ENCODE measurements around the gene GANC.

Gene GANC

DNA sequence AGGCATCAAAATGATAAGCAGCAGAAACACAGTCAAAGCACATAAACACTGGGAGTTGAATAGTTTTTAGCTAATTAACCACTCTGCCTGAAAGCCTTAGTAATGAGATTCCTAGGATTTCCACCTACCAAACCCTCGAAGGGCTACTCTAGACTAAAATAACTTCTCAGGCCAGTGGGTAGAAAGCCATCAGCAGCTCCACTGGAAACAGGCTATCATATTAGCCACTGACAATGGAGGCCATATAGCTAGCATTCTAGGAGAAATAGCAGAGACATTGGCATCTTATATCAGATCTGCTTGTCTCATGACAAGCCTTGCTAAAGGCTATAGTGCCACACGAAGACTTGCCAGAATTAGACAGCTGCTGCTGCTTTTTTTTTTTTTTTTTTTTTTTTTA, 81.8 kb downstream of the GANC start:
- Histone ChIP-seq H3K27me3 (replicated peaks; ENCODE audit: insufficient read depth, low read length) (no peaks in the 10 kb centered on the region), H3K4me2 (ENCODE audit: low read depth, low read length) (no peak overlapping the region), H3K36me3 (replicated peaks; ENCODE audit: insufficient read depth, low read length) (no peaks in the 10 kb centered on the region), H3K79me2 (ENCODE audit: low read length) (no peaks in the 10 kb centered on the region), H3K4me1 (ENCODE audit: low read length) (no peaks in the 10 kb centered on the region), H3K9me3 (replicated peaks; ENCODE audit: insufficient read depth, low read length) (no peaks in the 10 kb centered on the region), H3K27ac (ENCODE audit: low read length) (no peak overlapping the region), H2AFZ (ENCODE audit: low read length) (no peak overlapping the region), H4K20me1 (ENCODE audit: insufficient read depth, low read length) (no peaks in the 10 kb centered on the region), H3K4me3 (ENCODE audit: low read length) (no peak overlapping the region), H3F3A (ENCODE audit: insufficient read depth, low read length) (no peaks in the 10 kb centered on the region), H3K9ac (ENCODE audit: low read length) (no peak overlapping the region), H3K9me2 (replicated peaks; ENCODE audit: insufficient read depth, low read length) (no peaks in the 10 kb centered on the region)
- TF ChIP-seq EZH2 (optimal IDR thresholded peaks at IDR 0.05; ENCODE audit: low read depth, low read length) = no peak
- TF ChIP-seq, protein P1, sequence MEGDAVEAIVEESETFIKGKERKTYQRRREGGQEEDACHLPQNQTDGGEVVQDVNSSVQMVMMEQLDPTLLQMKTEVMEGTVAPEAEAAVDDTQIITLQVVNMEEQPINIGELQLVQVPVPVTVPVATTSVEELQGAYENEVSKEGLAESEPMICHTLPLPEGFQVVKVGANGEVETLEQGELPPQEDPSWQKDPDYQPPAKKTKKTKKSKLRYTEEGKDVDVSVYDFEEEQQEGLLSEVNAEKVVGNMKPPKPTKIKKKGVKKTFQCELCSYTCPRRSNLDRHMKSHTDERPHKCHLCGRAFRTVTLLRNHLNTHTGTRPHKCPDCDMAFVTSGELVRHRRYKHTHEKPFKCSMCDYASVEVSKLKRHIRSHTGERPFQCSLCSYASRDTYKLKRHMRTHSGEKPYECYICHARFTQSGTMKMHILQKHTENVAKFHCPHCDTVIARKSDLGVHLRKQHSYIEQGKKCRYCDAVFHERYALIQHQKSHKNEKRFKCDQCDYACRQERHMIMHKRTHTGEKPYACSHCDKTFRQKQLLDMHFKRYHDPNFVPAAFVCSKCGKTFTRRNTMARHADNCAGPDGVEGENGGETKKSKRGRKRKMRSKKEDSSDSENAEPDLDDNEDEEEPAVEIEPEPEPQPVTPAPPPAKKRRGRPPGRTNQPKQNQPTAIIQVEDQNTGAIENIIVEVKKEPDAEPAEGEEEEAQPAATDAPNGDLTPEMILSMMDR (IDR thresholded peaks at IDR 0.05; ENCODE audit: low read length) = no peak
- TF ChIP-seq EZH2phosphoT487 (IDR thresholded peaks at IDR 0.05; ENCODE audit: low read length) = no peak
- no peak for DNase-seq

DNA sequence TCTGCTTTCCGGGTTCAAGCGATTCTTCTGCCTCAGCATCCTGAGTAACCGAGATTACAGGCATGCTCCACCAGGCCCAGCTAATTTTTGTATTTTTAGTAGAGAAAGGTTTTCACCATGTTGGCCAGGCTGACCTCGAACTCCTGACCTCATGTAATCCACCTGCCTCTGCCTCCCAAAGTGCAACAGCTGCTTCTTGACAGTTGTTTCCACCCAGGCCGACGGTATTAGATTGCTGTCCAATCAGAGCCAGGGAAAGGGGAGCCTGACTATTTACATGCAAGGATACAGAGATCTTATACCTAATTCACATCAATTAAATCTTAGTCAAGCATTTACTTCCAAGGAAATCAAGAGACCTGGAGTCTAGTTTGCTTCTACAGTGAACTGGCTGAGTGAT, 82.3 kb downstream of the GANC start:
- H3K9me2 ChIP-seq (replicated peaks; ENCODE audit: insufficient read depth, low read length) = no peaks in the 10 kb centered on the region
- H3K27ac ChIP-seq (ENCODE audit: low read length) = no peak overlapping the region
- TF ChIP-seq, protein P1 (IDR thresholded peaks at IDR 0.05; ENCODE audit: low read length) = no peak
- no peak for TF ChIP-seq EZH2 (optimal IDR thresholded peaks at IDR 0.05; ENCODE audit: low read depth, low read length)
- no peaks in the 10 kb centered on the region for H3K36me3 ChIP-seq (replicated peaks; ENCODE audit: insufficient read depth, low read length)
- no peak overlapping the region for H2AFZ ChIP-seq (ENCODE audit: low read length)
- DNase-seq = no peak
- no peaks in the 10 kb centered on the region for H4K20me1 ChIP-seq (ENCODE audit: insufficient read depth, low read length)
- H3K9me3 ChIP-seq (replicated peaks; ENCODE audit: insufficient read depth, low read length) = no peaks in the 10 kb centered on the region
- no peaks in the 10 kb centered on the region for H3K27me3 ChIP-seq (replicated peaks; ENCODE audit: insufficient read depth, low read length)
- no peaks in the 10 kb centered on the region for H3F3A ChIP-seq (ENCODE audit: insufficient read depth, low read length)
- no peaks in the 10 kb centered on the region for H3K79me2 ChIP-seq (ENCODE audit: low read length)
- no peak overlapping the region for H3K4me2 ChIP-seq (ENCODE audit: low read depth, low read length)
- H3K9ac ChIP-seq (ENCODE audit: low read length) = no peak overlapping the region
- H3K4me1 ChIP-seq (ENCODE audit: low read length) = no peaks in the 10 kb centered on the region
- no peak overlapping the region for H3K4me3 ChIP-seq (ENCODE audit: low read length)

DNA sequence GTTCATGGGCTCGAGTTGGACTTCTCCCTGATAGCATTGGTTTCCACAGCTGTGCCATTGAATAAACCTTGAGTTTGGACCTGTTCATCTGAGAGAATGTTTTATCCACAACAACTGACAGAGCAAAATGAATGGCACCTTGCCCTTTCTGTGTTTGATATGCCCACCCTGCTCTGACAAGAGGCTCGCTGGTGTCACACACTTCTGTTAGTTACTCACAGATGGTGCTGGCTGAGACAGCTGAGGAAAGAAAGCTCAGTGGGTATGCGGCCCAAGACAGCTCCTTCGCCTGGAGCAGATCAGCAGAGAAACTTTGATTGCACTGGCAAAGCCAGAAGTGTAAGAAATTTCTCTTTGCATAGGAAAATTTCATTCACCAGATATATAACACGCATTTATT, 83.8 kb downstream of the GANC start:
- no peak overlapping the region for H3K27ac ChIP-seq (ENCODE audit: low read length)
- H3K79me2 ChIP-seq (ENCODE audit: low read length) = no peaks in the 10 kb centered on the region
- H3F3A ChIP-seq (ENCODE audit: insufficient read depth, low read length) = no peaks in the 10 kb centered on the region
- H3K36me3 ChIP-seq (replicated peaks; ENCODE audit: insufficient read depth, low read length) = no peaks in the 10 kb centered on the region
- H4K20me1 ChIP-seq (ENCODE audit: insufficient read depth, low read length) = no peaks in the 10 kb centered on the region
- H3K9ac ChIP-seq (ENCODE audit: low read length) = no peak overlapping the region
- TF ChIP-seq EZH2phosphoT487 (IDR thresholded peaks at IDR 0.05; ENCODE audit: low read length) (no peak), EZH2 (optimal IDR thresholded peaks at IDR 0.05; ENCODE audit: low read depth, low read length) (no peak)
- TF ChIP-seq, protein P1 (IDR thresholded peaks at IDR 0.05; ENCODE audit: low read length) = no peak
- no peaks in the 10 kb centered on the region for H3K9me2 ChIP-seq (replicated peaks; ENCODE audit: insufficient read depth, low read length)
- H3K9me3 ChIP-seq (replicated peaks; ENCODE audit: insufficient read depth, low read length) = no peaks in the 10 kb centered on the region
- DNase-seq = no peak
- H3K4me2 ChIP-seq (ENCODE audit: low read depth, low read length) = no peak overlapping the region
- no peak overlapping the region for H2AFZ ChIP-seq (ENCODE audit: low read length)
- no peaks in the 10 kb centered on the region for H3K4me1 ChIP-seq (ENCODE audit: low read length)
- no peaks in the 10 kb centered on the region for H3K27me3 ChIP-seq (replicated peaks; ENCODE audit: insufficient read depth, low read length)
- H3K4me3 ChIP-seq (ENCODE audit: low read length) = no peak overlapping the region

Data from MM.1S (cell line).